Measurements from ENCODE around the gene CCDC92. TPM values are rescaled to one million over a fixed set of nuclear protein-coding genes. Genes with fewer than 3 reads are reported as not detected.
A peak's percentile ranks its signal among the peaks of the same experiment; 100 is the strongest.

The CCDC92 gene
- total and polyA plus RNA-seq, 8 donors, result 3.5 to 32.6 (median 20.9) TPM

GRCh38 chr12:123990511-123990910, 17.9 kb upstream of the CCDC92 start:
- Histone ChIP-seq H3K4me1 (peaks cover 16 to 71% (median 53%) of the 10 kb centered on the region in 4 donors), H3K9me3 (no peaks in the 10 kb centered on the region), H3K27ac (peak overlapping the region in 3 of 5 donors; percentile 24 to 70 (median 42)), H3K27me3 (no peaks in the 10 kb centered on the region), H3K4me3 (no peak overlapping the region), H3K36me3 (peaks cover 7 to 54% (median 48%) of the 10 kb centered on the region in 4 donors)
- intact Hi-C loops (cut with DNase I; ENCODE audit: low total_unique reads), result no loop called here
- TF ChIP-seq POLR2AphosphoS5 (IDR thresholded peaks at IDR 0.05), result no peak
- no peak for TF ChIP-seq CTCF (IDR thresholded peaks at IDR 0.05)
- TF ChIP-seq POLR2A (IDR thresholded peaks at IDR 0.05), result no peak
- TF ChIP-seq EP300 (IDR thresholded peaks at IDR 0.05), result no peak
- WGBS, 5 donors, result 36 to 62% (median 51%) methylated on average over 4 of the region's 4 CpGs
- DNase-seq, result peak in 1 of 2 donors; percentile 44

GRCh38 chr12:123989753-123990152, 17.1 kb upstream of the CCDC92 start:
- 60 to 84% (median 69%) methylated on average over 1 of the region's 1 CpG for WGBS, 5 donors
- no peaks in the 10 kb centered on the region for H3K27me3 ChIP-seq
- peak overlapping the region in 2 of 5 donors; percentile 24 to 70 for H3K27ac ChIP-seq
- no peak overlapping the region for H3K4me3 ChIP-seq
- no peak for TF ChIP-seq CTCF (IDR thresholded peaks at IDR 0.05)
- no peak for TF ChIP-seq EP300 (IDR thresholded peaks at IDR 0.05)
- no peak for TF ChIP-seq POLR2A (IDR thresholded peaks at IDR 0.05)
- no peak for TF ChIP-seq POLR2AphosphoS5 (IDR thresholded peaks at IDR 0.05)
- no peak for DNase-seq
- no peaks in the 10 kb centered on the region for H3K9me3 ChIP-seq
- peaks cover 7 to 54% (median 48%) of the 10 kb centered on the region in 4 donors for H3K36me3 ChIP-seq
- peaks cover 16 to 64% (median 45%) of the 10 kb centered on the region in 4 donors for H3K4me1 ChIP-seq
- intact Hi-C loops (cut with DNase I; ENCODE audit: low total_unique reads), result loop anchor here (5.0 kb wide), 1 partner anchor 87 kb away; no protein-coding TSS in a partner anchor

GRCh38 chr12:123989168-123989567, 16.5 kb upstream of the CCDC92 start:
- no peak overlapping the region for H3K27ac ChIP-seq
- intact Hi-C loops (cut with DNase I; ENCODE audit: low total_unique reads), result loop anchor here (5.0 kb wide), 1 partner anchor 87 kb away; no protein-coding TSS in a partner anchor
- no peak for DNase-seq
- H3K4me3 ChIP-seq, result no peak overlapping the region
- H3K27me3 ChIP-seq, result no peaks in the 10 kb centered on the region
- TF ChIP-seq POLR2AphosphoS5 (IDR thresholded peaks at IDR 0.05), result no peak
- TF ChIP-seq EP300 (IDR thresholded peaks at IDR 0.05), result no peak
- no peak for TF ChIP-seq CTCF (IDR thresholded peaks at IDR 0.05)
- no peak for TF ChIP-seq POLR2A (IDR thresholded peaks at IDR 0.05)
- WGBS, 5 donors, result 66 to 89% (median 85%) methylated on average over 5 of the region's 5 CpGs
- H3K4me1 ChIP-seq, result peaks cover 16 to 63% (median 41%) of the 10 kb centered on the region in 4 donors
- H3K9me3 ChIP-seq, result no peaks in the 10 kb centered on the region
- H3K36me3 ChIP-seq, result peaks cover 7 to 54% (median 48%) of the 10 kb centered on the region in 4 donors

DNA sequence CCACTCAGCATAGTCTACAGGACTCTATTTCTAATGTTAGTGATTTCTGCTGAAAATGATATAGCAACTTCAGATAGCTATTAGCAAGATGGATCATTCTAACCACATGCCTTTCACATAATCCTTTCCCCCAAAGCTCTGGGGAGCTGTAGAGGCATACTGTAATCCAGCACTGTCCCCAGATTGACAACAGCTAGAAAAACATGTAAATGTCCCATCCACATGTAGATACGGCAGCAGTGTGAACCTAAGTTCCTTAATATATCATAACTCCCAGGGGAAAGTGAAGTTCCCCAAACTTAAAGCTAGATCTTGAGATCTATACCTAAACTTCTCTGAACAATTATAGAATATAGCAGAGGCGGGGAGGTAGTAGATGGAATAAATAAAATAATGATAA, 14.4 kb upstream of the CCDC92 start:
- Histone ChIP-seq H3K4me3 (no peak overlapping the region), H3K27ac (no peak overlapping the region), H3K4me1 (peaks cover 18 to 57% (median 35%) of the 10 kb centered on the region in 4 donors), H3K27me3 (no peaks in the 10 kb centered on the region), H3K36me3 (peaks cover 7 to 46% (median 41%) of the 10 kb centered on the region in 4 donors), H3K9me3 (no peaks in the 10 kb centered on the region)
- DNase-seq, result no peak
- no peak for TF ChIP-seq CTCF (IDR thresholded peaks at IDR 0.05)
- TF ChIP-seq POLR2A (IDR thresholded peaks at IDR 0.05), result no peak
- TF ChIP-seq EP300 (IDR thresholded peaks at IDR 0.05), result no peak
- TF ChIP-seq POLR2AphosphoS5 (IDR thresholded peaks at IDR 0.05), result no peak
- WGBS, 5 donors, result 84 to 93% (median 90%) methylated on average over 2 of the region's 2 CpGs
- intact Hi-C loops (cut with DNase I; ENCODE audit: low total_unique reads), result loop anchor here (5.0 kb wide), 1 partner anchor 85 kb away; no protein-coding TSS in a partner anchor
